ENCODE measurements around the gene ZBTB7C. TPM values are rescaled to one million over a fixed set of nuclear protein-coding genes. Genes with fewer than 3 reads are reported as not detected.
A peak's percentile ranks its signal among the peaks of the same experiment; 100 is the strongest.

Gene ZBTB7C
- total RNA-seq, 1 donor from 2014 or later, result 0.67 TPM

DNA sequence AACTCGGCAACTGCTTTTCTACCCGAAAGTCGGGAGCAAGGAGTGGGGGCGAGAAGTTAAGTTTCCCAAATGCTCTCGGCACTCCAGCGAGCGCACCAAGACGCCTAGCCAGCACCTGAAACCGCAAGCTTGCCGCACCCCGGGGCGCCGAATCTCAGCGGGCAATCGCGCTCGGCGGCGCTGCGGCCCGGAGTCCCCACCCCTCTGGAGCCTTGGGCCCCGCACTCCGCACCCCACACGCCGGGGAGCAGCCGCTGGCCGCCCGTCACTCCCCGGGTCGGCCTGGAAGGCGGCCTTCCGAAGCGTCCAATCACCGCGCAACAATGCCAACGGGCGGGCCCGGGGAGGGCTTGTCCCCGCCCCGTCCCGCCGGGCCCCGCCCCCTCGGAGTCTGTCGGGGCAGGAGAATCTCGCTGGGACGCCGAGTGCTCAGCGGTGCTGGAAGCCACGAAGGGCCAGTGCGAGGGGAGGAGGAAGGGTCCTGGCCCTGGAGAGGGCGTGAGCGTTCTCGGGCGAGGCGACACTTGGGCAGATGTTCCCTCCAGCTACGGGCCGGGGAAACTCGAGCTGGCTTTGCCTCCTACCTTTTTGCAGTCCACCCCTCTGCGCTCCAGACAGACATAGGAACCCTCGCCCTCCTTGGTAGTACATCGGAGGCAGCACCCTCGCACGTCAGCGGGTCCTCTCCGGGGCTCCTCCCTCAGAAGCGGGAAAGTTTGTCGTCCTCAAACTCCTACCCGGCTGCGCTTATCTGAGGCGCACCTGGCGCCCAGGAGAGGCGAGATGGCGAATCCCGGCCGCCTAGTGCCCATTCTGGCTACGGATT is 1.1 kb upstream of the ZBTB7C start:
- TF ChIP-seq, protein P1, sequence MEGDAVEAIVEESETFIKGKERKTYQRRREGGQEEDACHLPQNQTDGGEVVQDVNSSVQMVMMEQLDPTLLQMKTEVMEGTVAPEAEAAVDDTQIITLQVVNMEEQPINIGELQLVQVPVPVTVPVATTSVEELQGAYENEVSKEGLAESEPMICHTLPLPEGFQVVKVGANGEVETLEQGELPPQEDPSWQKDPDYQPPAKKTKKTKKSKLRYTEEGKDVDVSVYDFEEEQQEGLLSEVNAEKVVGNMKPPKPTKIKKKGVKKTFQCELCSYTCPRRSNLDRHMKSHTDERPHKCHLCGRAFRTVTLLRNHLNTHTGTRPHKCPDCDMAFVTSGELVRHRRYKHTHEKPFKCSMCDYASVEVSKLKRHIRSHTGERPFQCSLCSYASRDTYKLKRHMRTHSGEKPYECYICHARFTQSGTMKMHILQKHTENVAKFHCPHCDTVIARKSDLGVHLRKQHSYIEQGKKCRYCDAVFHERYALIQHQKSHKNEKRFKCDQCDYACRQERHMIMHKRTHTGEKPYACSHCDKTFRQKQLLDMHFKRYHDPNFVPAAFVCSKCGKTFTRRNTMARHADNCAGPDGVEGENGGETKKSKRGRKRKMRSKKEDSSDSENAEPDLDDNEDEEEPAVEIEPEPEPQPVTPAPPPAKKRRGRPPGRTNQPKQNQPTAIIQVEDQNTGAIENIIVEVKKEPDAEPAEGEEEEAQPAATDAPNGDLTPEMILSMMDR (IDR thresholded peaks at IDR 0.05; ENCODE audit: unreplicated experiment), result no peak
- H3K4me1 Mint-ChIP-seq (ENCODE audit: unreplicated experiment), result peaks cover 7% of the 10 kb centered on the region
- H3K27me3 Mint-ChIP-seq (ENCODE audit: unreplicated experiment), result peaks cover 31% of the 10 kb centered on the region
- no peak overlapping the region for H3K27ac Mint-ChIP-seq (ENCODE audit: unreplicated experiment)
- H3K9me3 Mint-ChIP-seq (ENCODE audit: unreplicated experiment), result no peaks in the 10 kb centered on the region
- peak overlapping the region; percentile 80 for H3K4me3 Mint-ChIP-seq (ENCODE audit: unreplicated experiment)
- no peaks in the 10 kb centered on the region for H3K36me3 Mint-ChIP-seq (ENCODE audit: low read depth, unreplicated experiment)
- peak; percentile 95 for DNase-seq (ENCODE audit: low spot score)

DNA sequence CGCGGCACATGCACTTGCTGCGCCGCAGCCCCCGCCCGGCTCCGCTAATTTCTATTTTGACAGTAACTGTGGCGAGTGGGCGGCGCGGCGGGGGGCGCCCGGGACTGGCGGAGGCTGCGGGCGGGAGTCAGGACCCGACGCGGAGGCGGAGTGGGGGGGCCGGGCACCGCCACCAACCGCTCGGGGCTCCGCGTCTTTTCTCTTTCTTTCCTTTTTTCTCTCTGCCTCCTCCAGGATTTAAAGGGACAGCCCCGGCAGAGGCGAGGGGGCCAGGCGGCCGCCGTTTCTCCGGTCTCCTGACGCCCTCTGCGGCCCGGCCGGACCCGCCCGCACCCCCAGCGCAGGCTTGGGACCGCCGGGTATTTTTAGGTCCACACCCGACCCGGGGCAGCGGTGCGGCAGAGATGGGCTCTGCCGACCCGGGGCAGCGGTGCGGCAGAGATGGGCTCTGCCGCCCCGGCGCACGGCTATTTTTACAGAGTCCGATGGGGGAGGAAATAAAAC is 460 bp upstream of the ZBTB7C start:
- Mint-ChIP-seq H3K9me3 (ENCODE audit: unreplicated experiment) (no peaks in the 10 kb centered on the region), H3K4me3 (ENCODE audit: unreplicated experiment) (no peak overlapping the region), H3K27ac (ENCODE audit: unreplicated experiment) (no peak overlapping the region), H3K36me3 (ENCODE audit: low read depth, unreplicated experiment) (no peaks in the 10 kb centered on the region), H3K4me1 (ENCODE audit: unreplicated experiment) (peaks cover 7% of the 10 kb centered on the region), H3K27me3 (ENCODE audit: unreplicated experiment) (peaks cover 34% of the 10 kb centered on the region)
- peak; percentile 25 for DNase-seq (ENCODE audit: low spot score)
- TF ChIP-seq, protein P1 (IDR thresholded peaks at IDR 0.05; ENCODE audit: unreplicated experiment), result no peak

- H3K9me3 Mint-ChIP-seq (ENCODE audit: unreplicated experiment), result no peaks in the 10 kb centered on the region
- peaks cover 7% of the 10 kb centered on the region for H3K4me1 Mint-ChIP-seq (ENCODE audit: unreplicated experiment)
- no peaks in the 10 kb centered on the region for H3K36me3 Mint-ChIP-seq (ENCODE audit: low read depth, unreplicated experiment)
- H3K4me3 Mint-ChIP-seq (ENCODE audit: unreplicated experiment), result peak overlapping the region; percentile 88
- no peak overlapping the region for H3K27ac Mint-ChIP-seq (ENCODE audit: unreplicated experiment)
- TF ChIP-seq, protein P1 (IDR thresholded peaks at IDR 0.05; ENCODE audit: unreplicated experiment), result no peak
- peak; percentile 14 for DNase-seq (ENCODE audit: low spot score)
- H3K27me3 Mint-ChIP-seq (ENCODE audit: unreplicated experiment), result peaks cover 32% of the 10 kb centered on the region
Measured at GRCh38 chr18:48408111-48408726, 964 bp downstream of the ZBTB7C start.

DNA sequence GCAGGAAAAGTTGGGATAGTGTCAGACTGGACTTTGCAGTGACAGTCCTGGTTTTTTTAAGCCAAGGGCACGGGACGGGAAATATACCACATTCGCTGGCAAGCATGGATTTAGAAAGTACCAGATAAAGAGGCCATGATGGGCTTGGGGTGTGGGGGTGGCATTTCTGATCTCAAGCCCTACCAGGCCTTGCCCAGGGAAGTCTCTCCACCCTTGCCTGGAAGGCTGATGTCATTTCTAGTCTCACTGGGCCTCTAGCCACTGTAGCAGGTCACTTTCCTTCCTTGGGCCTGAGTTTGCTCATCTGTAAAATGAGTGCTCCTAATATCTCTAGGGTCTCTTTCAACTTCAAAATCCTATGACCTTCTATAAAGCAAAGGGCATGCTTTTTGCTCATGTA is 1.8 kb downstream of the ZBTB7C start:
- TF ChIP-seq, protein P1 (IDR thresholded peaks at IDR 0.05; ENCODE audit: unreplicated experiment), result no peak
- Mint-ChIP-seq H3K27me3 (ENCODE audit: unreplicated experiment) (peaks cover 30% of the 10 kb centered on the region), H3K27ac (ENCODE audit: unreplicated experiment) (peak overlapping the region; percentile 80), H3K36me3 (ENCODE audit: low read depth, unreplicated experiment) (no peaks in the 10 kb centered on the region), H3K4me3 (ENCODE audit: unreplicated experiment) (no peak overlapping the region), H3K9me3 (ENCODE audit: unreplicated experiment) (no peaks in the 10 kb centered on the region), H3K4me1 (ENCODE audit: unreplicated experiment) (peaks cover 7% of the 10 kb centered on the region)
- DNase-seq (ENCODE audit: low spot score), result no peak

DNA sequence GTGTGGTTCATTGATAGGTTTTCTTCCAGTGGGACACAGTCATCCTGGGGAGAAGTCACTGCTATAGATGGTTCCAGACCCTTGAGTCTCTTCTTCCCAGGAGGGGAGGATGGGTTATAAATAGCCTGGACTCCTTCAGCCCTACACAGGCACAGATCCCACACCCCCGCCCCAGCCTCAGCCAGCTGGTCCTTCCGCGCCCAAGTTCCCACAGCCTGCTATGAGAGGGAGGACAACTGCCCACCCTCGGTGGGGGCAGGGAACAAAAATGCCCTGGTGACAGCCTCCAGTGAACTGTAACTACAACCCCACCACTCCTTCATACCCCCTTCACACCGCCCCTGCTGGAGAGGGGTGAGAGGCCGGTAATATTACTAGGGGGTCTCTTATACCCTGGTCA is 3.2 kb downstream of the ZBTB7C start:
- TF ChIP-seq, protein P1 (IDR thresholded peaks at IDR 0.05; ENCODE audit: unreplicated experiment), result no peak
- Mint-ChIP-seq H3K9me3 (ENCODE audit: unreplicated experiment) (no peaks in the 10 kb centered on the region), H3K27me3 (ENCODE audit: unreplicated experiment) (peaks cover 24% of the 10 kb centered on the region), H3K4me1 (ENCODE audit: unreplicated experiment) (peaks cover 7% of the 10 kb centered on the region), H3K27ac (ENCODE audit: unreplicated experiment) (no peak overlapping the region), H3K36me3 (ENCODE audit: low read depth, unreplicated experiment) (no peaks in the 10 kb centered on the region), H3K4me3 (ENCODE audit: unreplicated experiment) (no peak overlapping the region)
- no peak for DNase-seq (ENCODE audit: low spot score)

Data from endothelial cell (in vitro differentiated cells).